ENCODE data around the gene ZNF821.

GRCh38 chr16:71840052-71840451 is 43.9 kb downstream of the ZNF821 start:
- TF ChIP-seq POLR2A (IDR thresholded peaks at IDR 0.05), result no peak
- TF ChIP-seq CTCF (IDR thresholded peaks at IDR 0.05 in 4 of 5, conservative IDR thresholded peaks at IDR 0.05 in 1 of 5), result no peak
